Muscle of arm (tissue), 12 donors: Measurements from ENCODE around the gene ARHGEF6. TPM values are rescaled to one million over a fixed set of nuclear protein-coding genes. Genes with fewer than 3 reads are reported as not detected.
A peak's percentile ranks its signal among the peaks of the same experiment; 100 is the strongest.

Experiments
- DNase-seq: peaks from one replicate; pipeline ENCODE4 v3.0.0-alpha.2; 2013
- polyA plus RNA-seq, 12 donors: library from polyadenylated mRNA; unstranded; fragments of 120-200 nt; gene quantifications; one replicate each; pipeline ENCODE4 v1.2.1, GENCODE V29; 2013; ENCODE audit not compliant: insufficient read length in 12 of 12

Gene ARHGEF6
- polyA plus RNA-seq, 12 donors, result 35.4 to 67.4 (median 52.7) TPM; not detected in 1

GRCh38 chrX:136694431-136695087 lies 86.2 kb downstream of the ARHGEF6 start:
- DNase-seq, result peak; percentile 39

- DNase-seq, result no peak
Measured at GRCh38 chrX:136692271-136692670, 88.5 kb downstream of the ARHGEF6 start.

- no peak for DNase-seq
Measured at GRCh38 chrX:136691028-136691809, 89.5 kb downstream of the ARHGEF6 start.

GRCh38 chrX:136689436-136689835 lies 91.3 kb downstream of the ARHGEF6 start:
- DNase-seq, result no peak

- no peak for DNase-seq
Measured at GRCh38 chrX:136687457-136687856, 93.3 kb downstream of the ARHGEF6 start.

GRCh38 chrX:136684120-136684519 lies 96.6 kb downstream of the ARHGEF6 start:
- no peak for DNase-seq

GRCh38 chrX:136679531-136679930 lies 101.2 kb downstream of the ARHGEF6 start:
- DNase-seq, result no peak

- DNase-seq, result no peak
Measured at GRCh38 chrX:136674270-136674985, 106.3 kb downstream of the ARHGEF6 start.

- no peak for DNase-seq
Measured at GRCh38 chrX:136671006-136671610, 109.6 kb downstream of the ARHGEF6 start.

- no peak for DNase-seq
Measured at GRCh38 chrX:136667446-136668168, 113.1 kb downstream of the ARHGEF6 start.

GRCh38 chrX:136666088-136666487 lies 114.6 kb downstream of the ARHGEF6 start:
- no peak for DNase-seq

- DNase-seq, result no peak
Measured at GRCh38 chrX:136665258-136665900, 115.4 kb downstream of the ARHGEF6 start.

- DNase-seq, result no peak
Measured at GRCh38 chrX:136662976-136663375, 117.8 kb downstream of the ARHGEF6 start.

- no peak for DNase-seq
Measured at GRCh38 chrX:136662104-136662503, 118.6 kb downstream of the ARHGEF6 start.

- DNase-seq, result no peak
Measured at GRCh38 chrX:136660896-136661295, 119.8 kb downstream of the ARHGEF6 start.

- DNase-seq, result no peak
Measured at GRCh38 chrX:136659174-136659573, 121.6 kb downstream of the ARHGEF6 start.

- no peak for DNase-seq
Measured at GRCh38 chrX:136658151-136658550, 122.6 kb downstream of the ARHGEF6 start.

GRCh38 chrX:136656361-136656964 lies 124.3 kb downstream of the ARHGEF6 start:
- DNase-seq, result no peak

- peak; percentile 15 for DNase-seq
Measured at GRCh38 chrX:136652822-136653723, 127.7 kb downstream of the ARHGEF6 start.
